Hepatocyte (in vitro differentiated cells): Measurements from ENCODE around the gene KIFC1.

ENCODE experiments used
- CTCF ChIP-seq: fragments of 200-600 bp; sonication (generic); IDR thresholded peaks from 2 replicates; pipeline ENCODE4 v1.5.1; 2016; ENCODE audit warnings: antibody characterized with exemption, mild to moderate bottlenecking; ENCODE audit not compliant: poor library complexity
- EZH2 ChIP-seq: fragments of 200-600 bp; sonication (generic); IDR thresholded peaks from 2 replicates; pipeline ENCODE4 v1.6.1; 2016; ENCODE audit warnings: antibody characterized with exemption, mild to moderate bottlenecking, borderline replicate concordance

- TF ChIP-seq CTCF (no peak), EZH2 (no peak)
Observed at GRCh38 chr6:33431880-33432541, 40.4 kb downstream of the KIFC1 start.
